ENCODE data around the gene FITM1. TPM values are rescaled to one million over a fixed set of nuclear protein-coding genes. Genes with fewer than 3 reads are reported as not detected.
A peak's percentile ranks its signal among the peaks of the same experiment; 100 is the strongest.

FITM1 gene
- total RNA-seq, 6 experiments from 2014 or later, result not detected

DNA sequence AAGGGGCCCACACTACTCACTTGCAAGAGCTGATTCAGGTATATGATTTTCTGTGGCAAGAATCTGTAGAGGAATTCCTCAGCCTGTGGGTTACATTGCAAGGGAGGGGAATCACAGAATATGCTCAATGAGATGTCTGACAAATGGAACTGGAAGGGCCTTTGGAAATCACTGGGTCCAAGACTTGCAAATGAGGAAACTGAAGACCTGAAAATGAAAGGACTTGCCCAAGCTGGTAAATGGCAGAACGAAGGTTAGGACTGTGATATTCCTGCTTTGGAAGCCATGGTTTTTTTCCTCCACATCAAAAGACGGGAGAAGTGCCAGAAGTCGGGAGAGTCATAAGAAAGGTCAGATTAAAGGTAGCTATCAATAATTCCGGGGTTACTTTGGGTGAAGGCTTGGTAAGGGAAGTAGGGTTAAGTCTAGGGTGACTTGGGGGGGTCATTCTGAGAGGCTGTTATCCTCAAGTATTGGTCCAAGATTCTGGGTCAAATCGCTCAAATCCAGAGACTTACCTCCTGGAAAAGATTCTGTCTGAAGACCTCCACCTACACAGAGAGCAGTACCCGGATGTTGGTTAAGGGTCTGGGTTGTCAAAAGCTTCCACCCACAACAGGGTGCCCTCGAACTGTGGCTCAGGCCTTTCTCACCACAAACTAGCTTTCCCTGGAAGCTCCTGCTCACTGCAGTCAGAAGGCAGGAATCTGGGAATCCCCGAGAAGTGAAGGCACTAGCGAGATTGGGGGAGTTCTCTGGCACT, 15.4 kb downstream of the FITM1 start:
- TF ChIP-seq, protein P1, sequence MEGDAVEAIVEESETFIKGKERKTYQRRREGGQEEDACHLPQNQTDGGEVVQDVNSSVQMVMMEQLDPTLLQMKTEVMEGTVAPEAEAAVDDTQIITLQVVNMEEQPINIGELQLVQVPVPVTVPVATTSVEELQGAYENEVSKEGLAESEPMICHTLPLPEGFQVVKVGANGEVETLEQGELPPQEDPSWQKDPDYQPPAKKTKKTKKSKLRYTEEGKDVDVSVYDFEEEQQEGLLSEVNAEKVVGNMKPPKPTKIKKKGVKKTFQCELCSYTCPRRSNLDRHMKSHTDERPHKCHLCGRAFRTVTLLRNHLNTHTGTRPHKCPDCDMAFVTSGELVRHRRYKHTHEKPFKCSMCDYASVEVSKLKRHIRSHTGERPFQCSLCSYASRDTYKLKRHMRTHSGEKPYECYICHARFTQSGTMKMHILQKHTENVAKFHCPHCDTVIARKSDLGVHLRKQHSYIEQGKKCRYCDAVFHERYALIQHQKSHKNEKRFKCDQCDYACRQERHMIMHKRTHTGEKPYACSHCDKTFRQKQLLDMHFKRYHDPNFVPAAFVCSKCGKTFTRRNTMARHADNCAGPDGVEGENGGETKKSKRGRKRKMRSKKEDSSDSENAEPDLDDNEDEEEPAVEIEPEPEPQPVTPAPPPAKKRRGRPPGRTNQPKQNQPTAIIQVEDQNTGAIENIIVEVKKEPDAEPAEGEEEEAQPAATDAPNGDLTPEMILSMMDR (IDR thresholded peaks at IDR 0.05), result no peak
- Mint-ChIP-seq H3K36me3 (ENCODE audit: low read depth) (peaks cover 13% of the 10 kb centered on the region), H3K27ac (peak overlapping the region; percentile 97), H3K9me3 (no peaks in the 10 kb centered on the region), H3K4me3 (peak overlapping the region; percentile 98), H3K27me3 (ENCODE audit: insufficient read depth) (peaks cover 7% of the 10 kb centered on the region), H3K4me1 (ENCODE audit: low read depth) (peaks cover 55% of the 10 kb centered on the region)
- peak; percentile 57 for DNase-seq

DNA sequence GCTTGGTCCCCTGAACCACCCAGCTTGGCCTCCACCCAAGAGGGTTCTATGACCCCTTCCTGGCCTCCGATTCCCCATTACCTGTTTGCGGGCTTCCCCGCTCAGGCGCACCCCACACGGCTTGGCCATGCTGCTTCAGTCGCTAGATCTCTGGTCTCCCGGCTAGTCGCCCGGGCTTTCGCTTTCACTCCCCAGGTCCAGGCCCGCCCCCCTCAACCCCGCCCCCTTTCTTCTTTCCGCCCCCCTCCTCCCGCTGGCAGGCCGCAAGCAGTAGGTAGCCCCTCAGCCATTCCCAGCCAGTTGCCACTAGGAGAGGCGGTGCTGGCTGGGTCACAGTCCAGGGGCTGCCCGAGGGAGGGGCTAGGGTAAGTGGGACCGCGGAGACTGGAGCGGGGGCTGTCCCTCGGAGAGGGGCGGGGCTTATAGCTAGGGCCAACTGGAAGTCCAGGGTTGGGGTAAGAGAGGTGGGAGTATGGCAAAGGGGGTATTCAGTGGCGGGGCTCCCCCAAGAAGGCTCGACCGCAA, 16.1 kb downstream of the FITM1 start, which contains the start of gene PSME2:
TSS of gene PSME2 (minus strand) at position 158 of the 525 bp plus-strand sequence. CDS start at position 129, 29 bp downstream.
- Mint-ChIP-seq H3K27ac (peak within 1 kb of the TSS; percentile 97), H3K9me3 (no peaks in the 10 kb centered on the region), H3K36me3 (ENCODE audit: low read depth) (peaks cover 13% of the 10 kb centered on the region), H3K4me3 (peak within 1 kb of the TSS; percentile 98), H3K4me1 (ENCODE audit: low read depth) (peaks cover 55% of the 10 kb centered on the region), H3K27me3 (ENCODE audit: insufficient read depth) (peaks cover 7% of the 10 kb centered on the region)
- TF ChIP-seq, protein P1 (IDR thresholded peaks at IDR 0.05), result no peak
- DNase-seq, result peak; percentile 95

DNA sequence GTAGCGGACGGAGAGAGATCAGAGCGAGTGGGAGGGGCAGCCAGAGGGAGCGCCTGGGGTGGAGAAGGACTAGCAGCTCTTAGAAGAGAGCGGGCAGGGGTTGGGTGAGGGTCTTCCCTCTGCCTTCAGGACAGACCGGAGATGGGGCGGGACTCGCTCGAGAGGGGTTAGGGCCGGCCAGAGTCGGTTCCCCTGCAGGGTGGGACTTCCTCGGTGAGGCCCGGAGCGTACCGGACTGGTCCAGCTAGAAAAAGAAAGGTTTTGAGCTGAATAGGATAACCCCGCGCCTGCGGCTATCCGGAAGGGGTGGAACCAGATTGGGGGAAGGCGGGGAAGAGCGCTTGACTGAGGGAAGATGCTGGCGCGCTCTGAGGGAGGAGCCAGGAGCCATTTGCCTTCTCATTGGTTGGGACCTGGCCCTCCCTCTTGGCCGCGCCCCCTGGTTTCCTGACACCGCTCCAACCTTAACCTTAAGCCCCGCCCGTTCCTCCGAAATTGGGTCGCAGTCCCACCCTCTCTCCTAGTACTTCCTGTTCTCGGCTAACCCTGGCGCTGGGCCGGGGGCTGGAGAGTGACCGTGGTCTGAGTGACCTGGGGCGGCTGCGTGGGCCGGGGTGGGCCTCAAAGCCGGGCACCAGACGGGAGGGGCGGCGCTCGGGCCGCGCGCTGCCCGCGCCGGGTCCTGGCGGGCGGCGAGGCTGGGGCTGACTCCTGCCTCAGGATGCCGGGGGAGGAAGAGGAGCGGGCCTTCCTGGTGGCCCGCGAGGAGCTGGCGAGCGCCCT, 16.7 kb downstream of the FITM1 start, which contains the start of gene RNF31:
TSS of gene RNF31 (plus strand) at position 521 of the 783 bp plus-strand sequence. CDS start at position 722, 201 bp downstream.
- Mint-ChIP-seq H3K4me1 (ENCODE audit: low read depth) (peaks cover 50% of the 10 kb centered on the region), H3K4me3 (peak within 1 kb of the TSS; percentile 98), H3K27me3 (ENCODE audit: insufficient read depth) (peaks cover 7% of the 10 kb centered on the region), H3K27ac (peak within 1 kb of the TSS; percentile 97), H3K9me3 (no peaks in the 10 kb centered on the region), H3K36me3 (ENCODE audit: low read depth) (peaks cover 13% of the 10 kb centered on the region)
- peak; percentile 98 for DNase-seq
- TF ChIP-seq, protein P1 (IDR thresholded peaks at IDR 0.05), result no peak

DNA sequence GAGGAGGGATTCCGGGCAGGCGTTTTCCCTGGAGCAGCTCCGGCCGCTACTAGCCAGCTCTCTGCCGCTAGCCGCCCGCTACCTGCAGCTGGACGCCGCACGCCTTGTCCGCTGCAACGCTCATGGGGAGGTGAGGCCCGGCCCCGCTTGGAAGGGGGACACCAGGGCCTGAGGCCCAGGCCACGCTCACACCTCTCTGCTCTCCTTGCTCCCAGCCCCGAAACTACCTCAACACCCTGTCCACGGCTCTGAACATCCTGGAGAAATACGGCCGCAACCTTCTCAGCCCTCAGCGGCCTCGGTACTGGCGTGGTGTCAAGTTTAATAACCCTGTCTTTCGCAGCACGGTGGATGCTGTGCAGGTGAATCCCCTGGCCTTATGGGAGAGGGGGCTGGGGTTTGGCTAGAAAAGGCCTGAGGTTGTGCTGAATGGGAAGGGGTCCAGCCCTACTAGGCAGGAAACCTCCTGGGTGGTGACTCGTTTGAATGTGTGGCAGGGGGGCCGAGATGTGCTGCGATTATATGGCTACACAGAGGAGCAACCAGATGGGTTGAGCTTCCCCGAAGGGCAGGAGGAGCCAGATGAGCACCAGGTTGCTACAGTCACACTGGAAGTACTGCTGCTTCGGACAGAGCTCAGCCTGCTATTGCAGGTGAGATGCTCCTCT, 17.4 kb downstream of the FITM1 start:
- Mint-ChIP-seq H3K27ac (peak overlapping the region; percentile 40), H3K27me3 (ENCODE audit: insufficient read depth) (peaks cover 7% of the 10 kb centered on the region), H3K4me3 (peak overlapping the region; percentile 98), H3K9me3 (no peaks in the 10 kb centered on the region), H3K36me3 (ENCODE audit: low read depth) (peaks cover 13% of the 10 kb centered on the region), H3K4me1 (ENCODE audit: low read depth) (peaks cover 45% of the 10 kb centered on the region)
- no peak for DNase-seq
- TF ChIP-seq, protein P1 (IDR thresholded peaks at IDR 0.05), result no peak
